GM12874 (cell line): Measurements from ENCODE around the gene DNHD1.

Source experiments
- TF ChIP-seq, protein P1 (sequence below): IDR thresholded peaks from 2 replicates; pipeline ENCODE4 v1.5.1; 2011; ENCODE audit warnings: low read depth, mild to moderate bottlenecking, control low read depth, low read length, moderate library complexity; ENCODE audit not compliant: insufficient read depth

DNHD1 gene

DNA sequence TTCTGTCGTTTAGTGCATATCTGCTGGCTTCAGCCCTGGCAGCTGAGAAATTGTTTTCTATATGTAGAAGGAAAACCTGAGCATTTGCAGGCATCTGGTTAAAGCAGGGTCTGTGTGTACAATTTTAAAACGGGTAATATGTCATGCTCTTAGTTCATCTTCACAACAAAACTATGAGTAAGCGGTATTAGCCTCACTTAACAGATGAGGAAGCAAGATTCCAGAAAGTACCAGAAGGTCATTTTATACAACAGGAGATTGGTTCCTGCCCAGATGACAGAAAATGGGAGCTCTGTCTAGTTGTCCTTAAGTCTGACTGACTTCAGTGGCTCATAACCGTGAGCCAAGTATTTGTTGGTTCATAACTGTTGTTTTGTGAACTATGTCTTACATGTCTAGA lies 14.6 kb upstream of the DNHD1 start:
- TF ChIP-seq, protein P1, sequence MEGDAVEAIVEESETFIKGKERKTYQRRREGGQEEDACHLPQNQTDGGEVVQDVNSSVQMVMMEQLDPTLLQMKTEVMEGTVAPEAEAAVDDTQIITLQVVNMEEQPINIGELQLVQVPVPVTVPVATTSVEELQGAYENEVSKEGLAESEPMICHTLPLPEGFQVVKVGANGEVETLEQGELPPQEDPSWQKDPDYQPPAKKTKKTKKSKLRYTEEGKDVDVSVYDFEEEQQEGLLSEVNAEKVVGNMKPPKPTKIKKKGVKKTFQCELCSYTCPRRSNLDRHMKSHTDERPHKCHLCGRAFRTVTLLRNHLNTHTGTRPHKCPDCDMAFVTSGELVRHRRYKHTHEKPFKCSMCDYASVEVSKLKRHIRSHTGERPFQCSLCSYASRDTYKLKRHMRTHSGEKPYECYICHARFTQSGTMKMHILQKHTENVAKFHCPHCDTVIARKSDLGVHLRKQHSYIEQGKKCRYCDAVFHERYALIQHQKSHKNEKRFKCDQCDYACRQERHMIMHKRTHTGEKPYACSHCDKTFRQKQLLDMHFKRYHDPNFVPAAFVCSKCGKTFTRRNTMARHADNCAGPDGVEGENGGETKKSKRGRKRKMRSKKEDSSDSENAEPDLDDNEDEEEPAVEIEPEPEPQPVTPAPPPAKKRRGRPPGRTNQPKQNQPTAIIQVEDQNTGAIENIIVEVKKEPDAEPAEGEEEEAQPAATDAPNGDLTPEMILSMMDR = no peak

DNA sequence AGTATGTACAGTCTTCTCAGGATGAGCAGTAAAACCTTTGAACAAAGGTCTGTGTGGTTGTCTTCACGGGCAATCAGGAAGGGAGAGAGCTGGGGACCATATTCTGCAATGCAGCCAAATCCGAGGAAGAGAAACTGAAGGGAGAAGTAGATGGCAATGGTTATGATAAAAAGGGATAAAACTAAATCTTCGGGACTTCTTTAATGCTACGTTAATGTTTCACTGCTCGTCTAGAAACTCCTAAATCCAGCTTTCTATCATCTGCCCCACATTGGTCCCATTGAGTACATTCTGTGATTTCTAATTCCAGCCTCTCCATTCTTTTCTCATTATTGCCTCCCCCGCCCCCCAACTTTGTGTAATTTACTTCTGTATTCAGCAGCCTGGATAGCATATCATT lies 14.1 kb upstream of the DNHD1 start:
- TF ChIP-seq, protein P1 = no peak

DNA sequence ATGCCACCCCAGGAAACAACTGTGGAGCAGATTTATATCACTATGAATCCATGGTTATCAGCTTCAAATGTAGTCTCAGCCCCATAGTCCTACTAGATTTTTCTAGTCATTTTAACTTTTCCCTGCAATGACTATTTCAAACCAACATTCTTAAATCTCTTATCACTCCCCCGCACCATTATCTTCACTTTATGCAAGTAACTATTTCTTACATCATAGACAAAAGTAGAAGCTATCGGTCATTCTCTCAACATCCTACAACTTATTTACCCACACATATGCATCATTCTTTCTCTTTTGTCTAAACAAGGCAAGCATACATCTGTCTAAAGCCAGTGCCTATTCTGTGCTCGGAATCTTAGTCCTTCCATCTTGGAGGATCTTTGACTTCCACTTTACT lies 11.4 kb upstream of the DNHD1 start:
- TF ChIP-seq, protein P1 = no peak

DNA sequence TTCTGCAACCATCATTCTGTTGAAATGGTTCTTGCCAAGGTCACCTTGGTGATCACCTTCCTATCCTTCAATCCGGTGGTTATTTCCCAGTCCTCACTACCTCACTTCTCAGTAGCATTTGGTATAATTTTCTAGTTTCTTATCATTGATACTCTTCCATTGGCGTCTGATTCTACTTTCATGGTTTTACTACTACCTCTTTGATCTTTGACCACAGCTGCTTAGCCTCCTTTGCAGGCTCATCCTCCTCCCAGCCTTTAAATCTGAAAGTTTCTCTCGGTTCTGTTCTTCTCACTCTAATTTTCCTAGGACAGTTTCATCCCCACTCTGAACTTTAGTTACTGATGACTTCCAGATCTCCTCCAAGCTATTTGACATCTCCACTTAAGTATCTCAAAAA lies 10.8 kb upstream of the DNHD1 start:
- TF ChIP-seq, protein P1 = no peak

DNA sequence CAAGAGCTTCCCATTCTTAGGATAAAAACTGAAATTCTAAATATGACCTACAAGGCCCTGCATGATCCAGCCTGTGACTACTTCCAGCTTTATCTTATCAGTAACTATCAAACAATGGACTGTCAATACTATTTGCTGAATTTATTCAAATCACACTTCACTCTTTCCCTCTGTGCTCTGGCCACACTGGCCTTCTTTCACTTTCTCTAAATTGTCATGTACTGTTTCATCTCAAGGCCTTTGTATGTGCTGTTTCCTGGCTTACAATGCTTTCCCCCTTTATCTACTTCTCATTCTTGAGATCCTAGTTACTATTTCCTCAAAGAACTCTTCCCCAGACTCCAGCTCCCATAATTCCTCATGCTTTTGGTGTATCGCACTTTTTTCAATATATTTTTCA lies 10.1 kb upstream of the DNHD1 start:
- TF ChIP-seq, protein P1 = no peak

DNA sequence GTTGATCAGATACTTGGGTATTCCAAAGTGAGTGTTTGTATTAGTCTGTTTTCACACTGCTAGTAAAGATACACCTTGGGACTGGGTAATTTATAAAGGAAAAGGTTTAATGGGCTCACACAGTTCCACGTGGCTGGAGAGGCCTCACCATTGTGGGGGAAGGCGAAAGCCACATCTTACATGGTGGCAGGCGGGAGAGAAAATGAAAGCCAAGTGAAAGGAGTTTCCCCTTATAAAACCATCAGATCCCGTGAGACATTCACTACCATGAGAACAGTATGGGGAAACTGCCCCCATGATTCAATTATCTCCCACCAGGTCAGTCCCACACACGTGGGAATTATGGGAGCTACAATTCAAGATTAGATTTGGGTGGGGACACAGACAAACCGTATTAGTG lies 8.7 kb upstream of the DNHD1 start:
- TF ChIP-seq, protein P1 = no peak

DNA sequence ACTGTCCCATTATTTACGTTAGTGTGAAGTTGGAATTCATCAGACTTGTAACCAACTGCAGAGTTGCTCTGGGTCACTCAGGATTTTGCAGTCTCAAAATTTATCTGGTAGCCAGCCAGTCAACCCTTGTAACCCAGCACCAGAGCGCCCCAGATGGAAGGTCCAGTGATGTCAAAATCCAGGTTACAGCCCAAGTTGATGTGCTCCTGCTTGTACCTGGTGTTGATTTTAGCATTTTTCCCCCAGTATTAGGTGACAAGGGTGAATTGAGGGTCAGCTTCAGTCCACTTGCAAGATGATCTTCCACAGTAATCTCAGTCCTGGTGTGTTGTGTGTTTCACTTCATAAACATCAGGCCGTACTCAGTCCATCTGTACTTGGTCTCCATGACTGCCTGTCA lies 8.3 kb upstream of the DNHD1 start:
- TF ChIP-seq, protein P1 = no peak

DNA sequence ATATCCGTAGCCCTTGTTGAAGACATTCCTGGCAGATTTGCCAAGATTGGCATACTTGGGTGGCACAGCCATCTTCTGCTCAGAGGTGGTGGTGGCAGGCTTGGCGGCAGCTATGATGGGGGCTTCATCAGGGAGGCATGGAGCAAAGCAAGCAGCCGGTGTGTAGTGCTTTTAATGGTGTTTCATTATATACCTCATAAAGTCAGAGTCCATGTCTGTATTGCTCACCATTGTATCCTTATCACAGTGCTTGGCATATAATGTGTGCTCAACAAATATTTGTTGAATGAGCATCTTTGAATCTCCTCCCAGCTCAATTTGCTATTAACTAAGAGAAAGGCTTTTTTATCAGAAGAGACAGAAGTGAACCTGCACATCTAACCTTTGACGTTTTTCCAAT lies 7.8 kb upstream of the DNHD1 start:
- TF ChIP-seq, protein P1 = no peak
